Astrocyte (in vitro differentiated cells and primary cell): ENCODE measurements around the gene CLASP1.

Source experiments
- EZH2 ChIP-seq: IDR thresholded peaks from 2 replicates; pipeline ENCODE4 v1.6.1; 2012; ENCODE audit warnings: mild to moderate bottlenecking, low read length, inconsistent platforms; ENCODE audit not compliant: insufficient read depth
- TF ChIP-seq, protein P1 (sequence below): IDR thresholded peaks from 2 replicates; pipeline ENCODE4 v1.5.1; 2011; ENCODE audit warnings: low read depth, mild to moderate bottlenecking, inconsistent platforms, low read length, moderate library complexity; ENCODE audit not compliant: insufficient read depth

DNA sequence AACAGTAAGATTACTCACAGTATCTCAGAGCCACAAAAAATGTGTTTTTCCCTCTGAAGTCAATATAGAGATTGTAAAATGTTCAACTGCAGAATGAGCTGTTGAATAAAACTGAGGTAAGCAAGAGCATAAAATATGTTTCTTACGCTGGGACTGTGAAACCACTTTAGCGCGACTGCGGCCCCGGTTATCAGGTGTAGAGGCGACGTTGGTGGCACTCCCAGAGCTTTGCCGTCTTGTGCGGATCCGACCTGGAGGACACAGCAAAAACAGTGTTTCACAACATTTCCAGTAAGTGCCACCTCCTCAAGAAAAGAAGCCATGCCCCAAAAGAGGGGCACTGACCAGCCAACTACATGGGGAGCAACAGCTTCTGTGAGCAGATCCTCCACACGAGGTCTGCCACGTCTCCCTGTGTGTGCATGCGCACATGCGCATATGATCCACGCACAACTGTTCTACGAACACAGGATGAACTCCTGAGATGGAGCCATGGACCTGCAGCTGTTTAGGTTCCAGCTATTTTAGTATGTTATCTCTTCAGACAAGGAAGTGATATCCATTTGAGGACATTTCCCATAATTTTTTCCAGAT, 219.2 kb downstream of the CLASP1 start:
- TF ChIP-seq, protein P1, sequence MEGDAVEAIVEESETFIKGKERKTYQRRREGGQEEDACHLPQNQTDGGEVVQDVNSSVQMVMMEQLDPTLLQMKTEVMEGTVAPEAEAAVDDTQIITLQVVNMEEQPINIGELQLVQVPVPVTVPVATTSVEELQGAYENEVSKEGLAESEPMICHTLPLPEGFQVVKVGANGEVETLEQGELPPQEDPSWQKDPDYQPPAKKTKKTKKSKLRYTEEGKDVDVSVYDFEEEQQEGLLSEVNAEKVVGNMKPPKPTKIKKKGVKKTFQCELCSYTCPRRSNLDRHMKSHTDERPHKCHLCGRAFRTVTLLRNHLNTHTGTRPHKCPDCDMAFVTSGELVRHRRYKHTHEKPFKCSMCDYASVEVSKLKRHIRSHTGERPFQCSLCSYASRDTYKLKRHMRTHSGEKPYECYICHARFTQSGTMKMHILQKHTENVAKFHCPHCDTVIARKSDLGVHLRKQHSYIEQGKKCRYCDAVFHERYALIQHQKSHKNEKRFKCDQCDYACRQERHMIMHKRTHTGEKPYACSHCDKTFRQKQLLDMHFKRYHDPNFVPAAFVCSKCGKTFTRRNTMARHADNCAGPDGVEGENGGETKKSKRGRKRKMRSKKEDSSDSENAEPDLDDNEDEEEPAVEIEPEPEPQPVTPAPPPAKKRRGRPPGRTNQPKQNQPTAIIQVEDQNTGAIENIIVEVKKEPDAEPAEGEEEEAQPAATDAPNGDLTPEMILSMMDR = no peak
- no peak for TF ChIP-seq EZH2
